HEK293 (cell line): Measurements from ENCODE around the gene NUMB.

Experiments
- HIC1 ChIP-seq: fragments of 450-650 bp; formaldehyde crosslinking; IDR thresholded peaks from 2 replicates; pipeline ENCODE4 v1.5.1; 2016; ENCODE audit warnings: missing biosample characterization, missing genetic modification characterization
- KLF1 ChIP-seq: fragments of 450-650 bp; formaldehyde crosslinking; IDR thresholded peaks from 2 replicates; pipeline ENCODE4 v1.5.1; 2016; ENCODE audit warnings: missing biosample characterization, missing genetic modification characterization
- KLF17 ChIP-seq: fragments of 450-650 bp; formaldehyde crosslinking; IDR thresholded peaks from 2 replicates; pipeline ENCODE4 v1.5.1; 2016; ENCODE audit warnings: missing biosample characterization, missing genetic modification characterization
- KLF8 ChIP-seq: fragments of 450-650 bp; formaldehyde crosslinking; IDR thresholded peaks from 2 replicates; pipeline ENCODE4 v1.5.1; 2016; ENCODE audit warnings: missing biosample characterization, missing genetic modification characterization
- PRDM1 ChIP-seq: fragments of 450-650 bp; formaldehyde crosslinking; IDR thresholded peaks from 2 replicates; pipeline ENCODE4; 2016; ENCODE audit warnings: missing biosample characterization, missing genetic modification characterization
- ZBTB20 ChIP-seq: fragments of 450-650 bp; formaldehyde crosslinking; IDR thresholded peaks from 2 replicates; pipeline ENCODE4 v1.5.1; 2016; ENCODE audit warnings: missing biosample characterization, missing genetic modification characterization
- ZBTB21 ChIP-seq: fragments of 450-650 bp; formaldehyde crosslinking; IDR thresholded peaks from 2 replicates; pipeline ENCODE4 v1.5.1; 2017; ENCODE audit warnings: missing biosample characterization, missing genetic modification characterization
- ZBTB49 ChIP-seq: fragments of 450-650 bp; formaldehyde crosslinking; IDR thresholded peaks from 2 replicates; pipeline ENCODE4 v1.5.1; 2016; ENCODE audit warnings: missing biosample characterization, missing genetic modification characterization, low read depth
- ZBTB6 ChIP-seq: fragments of 450-650 bp; formaldehyde crosslinking; IDR thresholded peaks from 2 replicates; pipeline ENCODE4 v1.5.1; 2017; ENCODE audit warnings: missing biosample characterization, missing genetic modification characterization
- ZEB2 ChIP-seq: fragments of 450-650 bp; formaldehyde crosslinking; IDR thresholded peaks from 2 replicates; pipeline ENCODE4 v1.5.1; 2016; ENCODE audit warnings: missing biosample characterization, missing genetic modification characterization
- ZNF112 ChIP-seq: fragments of 450-650 bp; formaldehyde crosslinking; IDR thresholded peaks from 2 replicates; pipeline ENCODE4 v1.5.0; 2017; ENCODE audit warnings: missing biosample characterization, missing genetic modification characterization
- ZNF114 ChIP-seq: fragments of 450-650 bp; formaldehyde crosslinking; IDR thresholded peaks from 2 replicates; pipeline ENCODE4 v1.5.0; 2017; ENCODE audit warnings: missing biosample characterization, missing genetic modification characterization
- ZNF146 ChIP-seq: fragments of 450-650 bp; formaldehyde crosslinking; IDR thresholded peaks from 2 replicates; pipeline ENCODE4 v1.5.1; 2016; ENCODE audit warnings: missing biosample characterization, missing genetic modification characterization
- ZNF157 ChIP-seq: fragments of 450-650 bp; formaldehyde crosslinking; IDR thresholded peaks from 2 replicates; pipeline ENCODE4 v1.5.1; 2016; ENCODE audit warnings: missing biosample characterization, missing genetic modification characterization
- ZNF24 ChIP-seq: fragments of 450-650 bp; formaldehyde crosslinking; IDR thresholded peaks from 2 replicates; pipeline ENCODE4 v1.5.1; 2016; ENCODE audit warnings: missing biosample characterization, missing genetic modification characterization
- ZNF280C ChIP-seq: fragments of 450-650 bp; formaldehyde crosslinking; IDR thresholded peaks from 2 replicates; pipeline ENCODE4 v1.5.1; 2016; ENCODE audit warnings: missing biosample characterization, missing genetic modification characterization
- ZNF335 ChIP-seq: fragments of 450-650 bp; formaldehyde crosslinking; conservative IDR thresholded peaks from 2 replicates; pipeline ENCODE4 v1.5.1; 2016; ENCODE audit warnings: missing biosample characterization, missing genetic modification characterization
- ZNF366 ChIP-seq: fragments of 450-650 bp; formaldehyde crosslinking; conservative IDR thresholded peaks from 2 replicates; pipeline ENCODE4 v1.5.1; 2016; ENCODE audit warnings: missing biosample characterization, missing genetic modification characterization
- ZNF404 ChIP-seq: fragments of 450-650 bp; formaldehyde crosslinking; IDR thresholded peaks from 2 replicates; pipeline ENCODE4 v1.5.1; 2017; ENCODE audit warnings: missing biosample characterization, missing genetic modification characterization
- ZNF48 ChIP-seq: fragments of 450-650 bp; formaldehyde crosslinking; IDR thresholded peaks from 2 replicates; pipeline ENCODE4 v1.5.1; 2016; ENCODE audit warnings: missing biosample characterization, missing genetic modification characterization
- ZNF561 ChIP-seq: fragments of 450-650 bp; IDR thresholded peaks from 2 replicates; pipeline ENCODE4 v1.5.1; 2018; ENCODE audit warnings: missing biosample characterization, missing genetic modification characterization, borderline replicate concordance
- ZNF629 ChIP-seq: fragments of 450-650 bp; formaldehyde crosslinking; IDR thresholded peaks from 2 replicates; pipeline ENCODE4 v1.5.1; 2017; ENCODE audit warnings: missing biosample characterization, missing genetic modification characterization
- ZNF645 ChIP-seq: fragments of 450-650 bp; formaldehyde crosslinking; IDR thresholded peaks from 2 replicates; pipeline ENCODE4; 2016; ENCODE audit warnings: missing biosample characterization, missing genetic modification characterization
- ZNF837 ChIP-seq: fragments of 450-650 bp; formaldehyde crosslinking; IDR thresholded peaks from 2 replicates; pipeline ENCODE4 v1.5.1; 2016; ENCODE audit warnings: missing biosample characterization, missing genetic modification characterization
- ZSCAN30 ChIP-seq: fragments of 450-650 bp; IDR thresholded peaks from 2 replicates; pipeline ENCODE4 v1.5.1; 2018; ENCODE audit warnings: missing biosample characterization, mild to moderate bottlenecking, missing genetic modification characterization, moderate library complexity
- ZSCAN5A ChIP-seq: fragments of 450-650 bp; formaldehyde crosslinking; IDR thresholded peaks from 2 replicates; pipeline ENCODE4 v1.5.1; 2016; ENCODE audit warnings: missing biosample characterization, missing genetic modification characterization

The NUMB gene

GRCh38 chr14:73460691-73461127, 2.4 kb upstream of the NUMB start (continued):
- TF ChIP-seq HIC1 (tag by site-specific recombination) = no peak
- no peak for TF ChIP-seq KLF17 (tag by site-specific recombination)
- TF ChIP-seq ZBTB49 (tag by site-specific recombination) = no peak
- TF ChIP-seq PRDM1 = peak; percentile 37; the same call in 1 of the 2 replicates
- no peak for TF ChIP-seq ZSCAN5A (tag by site-specific recombination)
- TF ChIP-seq ZNF335 (tag by site-specific recombination) = no peak
- TF ChIP-seq ZNF404 (tag by site-specific recombination) = no peak
- TF ChIP-seq KLF8 = no peak
- no peak for TF ChIP-seq ZNF280C
- no peak for TF ChIP-seq ZNF837
- no peak for TF ChIP-seq ZNF114
- TF ChIP-seq ZBTB21 = peak; percentile 61; the same call in 1 of the 2 replicates
- 0 out of 2 replicates have a peak, but pooled peaks have one; percentile 20 for TF ChIP-seq ZEB2 (tag by site-specific recombination)
- 0 out of 2 replicates have a peak, but pooled peaks have one; percentile 68 for TF ChIP-seq ZNF629 (tag by site-specific recombination)
- no peak for TF ChIP-seq ZBTB6 (tag by site-specific recombination)
- no peak for TF ChIP-seq ZNF146
- TF ChIP-seq ZNF157 = no peak
- no peak for TF ChIP-seq ZNF112 (tag by site-specific recombination)
- TF ChIP-seq ZBTB20 = no peak
- TF ChIP-seq ZNF561 (tag by site-specific recombination) = no peak
- 0 out of 2 replicates have a peak, but pooled peaks have one; percentile 21 for TF ChIP-seq ZNF366 (tag by site-specific recombination)
- TF ChIP-seq ZNF645 (tag by site-specific recombination) = no peak
- no peak for TF ChIP-seq ZNF24 (tag by site-specific recombination)
- no peak for TF ChIP-seq KLF1
- no peak for TF ChIP-seq ZNF48 (tag by site-specific recombination)
- TF ChIP-seq ZSCAN30 (tag by site-specific recombination) = 0 out of 2 replicates have a peak, but pooled peaks have one; percentile 29
- TF ChIP-seq, all 188 proteins: peak for 13
